HL-60/S4 (cell line): ENCODE measurements around the gene TWIST2.

Experiments used
- in situ Hi-C: fragments of 300-500 bp; cut with MboI; formaldehyde crosslinking; loops from 2 replicates; pipeline ENCODE4 v1.14.3; 2022; ENCODE audit warnings: low sequenced_read_pairs

The TWIST2 gene

DNA sequence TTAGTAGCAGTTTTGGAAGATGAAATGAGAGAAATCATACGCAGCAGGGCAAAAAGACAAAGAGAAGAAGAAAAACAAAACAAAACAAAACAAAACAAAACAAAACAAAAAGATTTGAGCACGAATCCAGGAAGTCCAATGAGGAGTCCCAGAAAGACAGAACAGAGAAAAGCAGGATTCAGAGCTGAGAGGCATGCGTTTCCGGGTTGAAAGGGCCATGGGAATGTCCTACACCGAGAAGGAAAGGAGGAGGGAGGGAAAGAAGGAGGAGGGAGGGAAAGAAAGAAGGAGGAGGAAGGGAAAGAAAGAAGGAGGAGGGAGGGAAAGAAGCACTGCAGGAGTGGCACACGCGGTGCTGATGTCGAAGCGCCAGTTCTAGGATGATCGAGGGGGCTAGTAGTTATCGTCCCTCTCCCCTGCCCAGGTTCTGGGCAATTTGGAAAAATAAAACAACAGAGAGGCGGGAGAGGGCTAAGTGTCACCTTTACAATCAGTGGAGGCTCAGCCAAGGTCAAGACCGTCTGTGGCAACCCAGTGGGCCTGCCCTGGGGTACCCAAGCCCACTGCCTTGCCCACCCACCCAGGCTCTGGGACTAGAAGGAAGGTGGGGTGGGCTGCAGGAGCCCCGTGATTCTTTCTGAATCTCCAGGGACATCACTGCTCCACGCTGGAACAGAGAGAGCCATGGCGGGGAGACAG is 68.4 kb downstream of the TWIST2 start:
- in situ Hi-C loops = no loop called here

DNA sequence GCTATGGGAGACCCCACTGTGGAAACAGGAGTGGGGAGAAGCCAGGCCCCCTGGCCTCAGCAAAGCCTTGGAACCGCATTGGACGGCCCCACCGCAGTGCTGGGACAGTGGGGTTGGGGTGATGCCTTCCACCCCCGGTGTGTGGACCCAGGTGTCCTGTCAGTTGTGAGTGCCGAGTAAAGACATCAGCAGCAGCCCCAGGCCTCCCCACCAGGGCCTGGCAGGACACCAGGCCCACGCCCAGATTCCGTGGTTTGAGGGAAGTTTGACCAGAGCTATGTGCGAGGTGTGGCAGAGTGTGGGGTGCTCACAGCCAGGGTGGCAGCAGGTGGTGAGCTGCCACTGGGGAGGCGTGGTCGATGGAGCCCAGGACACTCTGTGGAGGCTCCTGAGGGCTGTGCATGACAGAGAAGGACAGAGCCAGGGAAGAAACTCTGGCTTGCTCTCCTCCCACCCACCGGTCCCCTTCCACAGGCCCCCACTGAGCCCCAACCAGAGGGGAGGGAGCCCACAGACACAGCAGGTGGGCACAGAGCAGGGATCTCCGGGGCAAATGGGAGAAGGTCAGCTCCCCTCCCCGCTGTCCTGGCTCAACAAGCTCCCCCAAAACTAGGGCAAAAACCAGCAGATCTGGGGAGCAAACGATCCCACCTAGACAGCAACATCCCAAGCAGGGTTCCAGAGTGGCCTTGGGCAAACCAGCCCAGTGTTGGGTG is 69.1 kb downstream of the TWIST2 start:
- in situ Hi-C loops = no loop called here

DNA sequence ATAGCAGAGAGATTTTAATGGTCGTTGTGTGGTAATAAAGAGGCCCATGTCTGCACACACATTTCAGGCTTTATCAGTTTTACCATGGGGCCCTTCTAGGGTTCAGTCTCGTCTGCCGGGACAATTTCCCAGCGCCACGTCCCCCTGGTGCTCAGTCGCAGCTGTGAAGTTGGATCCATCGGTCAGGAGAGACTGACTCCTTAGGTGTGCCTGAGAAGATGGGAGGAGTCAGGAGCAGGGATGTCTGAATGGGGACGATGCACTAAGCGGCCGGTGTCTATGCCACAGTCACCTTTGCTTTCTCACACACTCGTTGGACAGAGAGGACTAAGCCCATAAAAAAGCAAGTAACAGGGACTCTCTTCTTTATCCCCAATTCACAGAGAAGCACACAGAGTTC is 71.4 kb downstream of the TWIST2 start:
- in situ Hi-C loops = no loop called here

DNA sequence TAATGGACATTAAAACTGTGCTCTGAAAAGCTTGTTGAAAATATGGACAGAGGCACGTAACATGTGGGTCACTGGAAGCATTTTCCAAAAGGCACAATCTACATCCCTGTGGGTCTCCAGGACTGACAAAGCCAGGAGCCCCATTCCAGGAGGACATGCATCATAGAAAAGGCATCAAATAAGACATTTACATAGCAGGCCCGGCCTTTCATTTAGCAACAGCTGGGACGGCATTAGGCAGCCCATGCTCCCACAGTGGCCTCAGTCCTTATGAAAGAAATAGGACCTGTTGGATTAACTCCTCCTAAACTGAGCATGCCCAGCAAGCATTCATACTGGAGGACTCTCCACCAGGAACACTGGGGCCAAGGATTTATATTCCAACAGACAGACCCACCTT is 72.2 kb downstream of the TWIST2 start:
- in situ Hi-C loops = no loop called here

DNA sequence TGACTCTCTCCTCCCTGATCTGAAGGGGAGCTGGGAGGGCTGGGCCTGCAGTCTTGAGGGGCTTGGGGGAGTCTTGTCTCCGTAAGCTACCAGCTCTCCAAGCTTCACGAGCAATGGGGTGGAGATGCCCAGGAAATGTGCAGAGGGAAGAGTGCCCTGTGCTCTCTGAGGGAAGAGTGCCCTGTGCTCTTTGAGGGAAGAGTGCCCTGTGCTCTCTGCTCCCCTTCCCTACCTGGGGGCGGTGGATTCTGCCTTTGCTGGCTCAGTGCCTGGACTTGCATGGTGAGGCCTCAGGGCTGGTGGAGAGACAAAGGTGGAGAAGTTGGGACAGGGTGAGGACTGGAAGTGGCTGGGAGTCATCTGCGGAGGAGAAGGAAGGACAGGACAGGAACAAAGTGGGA is 72.7 kb downstream of the TWIST2 start:
- in situ Hi-C loops = no loop called here

DNA sequence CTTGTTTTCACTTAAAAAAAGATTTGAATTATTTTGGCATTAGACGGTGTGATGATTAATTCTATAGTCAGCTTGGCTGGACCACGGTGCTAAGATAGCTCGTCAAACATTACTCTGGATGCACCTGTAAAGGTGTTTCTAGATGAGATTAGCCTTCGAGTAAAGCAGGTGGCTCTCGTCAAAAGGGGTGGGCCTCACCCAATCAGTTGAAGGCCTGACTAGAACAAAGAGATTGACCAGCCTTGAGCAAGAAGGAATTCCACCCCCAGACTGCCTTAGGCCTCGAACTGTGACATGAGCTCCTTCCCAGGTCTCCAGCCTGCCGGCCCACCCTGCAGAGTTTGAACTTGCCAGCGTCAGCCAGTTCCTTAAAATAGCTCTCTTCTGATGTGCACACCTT is 73.4 kb downstream of the TWIST2 start:
- in situ Hi-C loops = no loop called here

DNA sequence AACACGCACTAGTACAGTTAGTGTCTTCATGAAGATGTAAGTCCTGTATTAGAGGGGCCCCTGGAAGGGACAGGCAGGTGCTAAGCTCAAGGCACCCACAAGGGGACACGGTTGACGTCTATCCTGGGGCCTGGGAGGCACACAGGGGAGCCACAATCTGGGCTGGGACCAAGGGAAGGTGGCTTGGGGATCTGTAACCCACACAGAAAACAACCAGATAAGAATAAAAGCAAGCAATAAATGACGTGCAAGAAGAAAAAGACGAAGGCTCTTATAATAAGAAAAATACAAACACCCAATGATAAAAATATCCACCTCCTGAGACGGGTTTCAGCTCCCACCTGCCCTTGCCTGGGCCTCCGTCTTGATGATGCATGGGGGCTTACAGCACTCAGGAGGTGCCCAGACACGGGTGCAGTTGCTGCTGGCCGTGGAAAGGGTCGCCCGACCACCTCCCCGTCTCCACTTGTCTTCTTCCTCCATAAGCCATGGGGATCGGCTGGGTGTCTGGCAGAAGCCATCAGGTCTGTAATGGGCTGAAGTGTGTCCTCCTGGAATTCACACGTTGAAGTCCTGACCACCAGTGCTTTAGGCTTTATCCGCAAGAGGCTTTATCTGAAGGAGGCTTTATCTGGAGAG is 73.9 kb downstream of the TWIST2 start:
- in situ Hi-C loops = no loop called here

DNA sequence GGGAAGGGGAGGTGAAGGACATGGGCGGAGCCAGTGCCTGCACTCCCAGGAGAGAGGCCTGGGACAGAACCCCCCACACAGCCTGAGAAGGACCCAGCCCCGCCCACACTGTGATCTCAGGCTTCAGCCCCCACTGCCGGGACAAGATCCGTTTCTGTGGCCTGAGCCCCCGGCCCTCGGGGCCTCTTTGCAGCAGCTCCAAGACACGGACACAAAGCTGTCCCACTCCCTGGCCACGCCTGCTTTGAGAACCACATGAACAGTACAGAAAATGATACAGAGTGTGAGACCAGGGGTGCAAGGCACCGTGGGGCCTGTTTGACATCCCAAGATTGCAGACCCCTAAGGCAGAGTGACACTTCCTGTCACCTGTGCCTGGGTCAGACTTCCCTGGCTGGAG is 74.5 kb downstream of the TWIST2 start:
- in situ Hi-C loops = no loop called here

DNA sequence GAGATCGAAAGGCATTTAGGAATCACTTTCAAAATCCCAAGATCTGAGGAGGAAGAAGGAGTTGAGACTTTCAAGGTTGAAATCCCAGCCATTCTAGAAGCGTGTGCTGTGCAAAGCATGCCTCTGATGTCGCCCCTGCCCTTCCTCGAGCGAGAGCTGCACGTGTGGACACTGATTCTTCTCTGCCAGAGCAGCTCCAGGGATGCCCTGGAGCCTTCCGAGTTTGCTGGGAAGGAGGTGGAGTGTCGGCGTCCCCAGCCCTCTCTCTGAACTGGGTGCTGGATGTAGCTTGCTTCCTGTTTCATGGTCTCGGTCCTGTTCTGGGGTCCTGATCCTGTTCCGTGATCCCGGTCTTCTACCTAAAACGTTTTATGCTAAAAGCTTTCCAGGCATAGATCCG is 76.1 kb downstream of the TWIST2 start:
- in situ Hi-C loops = no loop called here

DNA sequence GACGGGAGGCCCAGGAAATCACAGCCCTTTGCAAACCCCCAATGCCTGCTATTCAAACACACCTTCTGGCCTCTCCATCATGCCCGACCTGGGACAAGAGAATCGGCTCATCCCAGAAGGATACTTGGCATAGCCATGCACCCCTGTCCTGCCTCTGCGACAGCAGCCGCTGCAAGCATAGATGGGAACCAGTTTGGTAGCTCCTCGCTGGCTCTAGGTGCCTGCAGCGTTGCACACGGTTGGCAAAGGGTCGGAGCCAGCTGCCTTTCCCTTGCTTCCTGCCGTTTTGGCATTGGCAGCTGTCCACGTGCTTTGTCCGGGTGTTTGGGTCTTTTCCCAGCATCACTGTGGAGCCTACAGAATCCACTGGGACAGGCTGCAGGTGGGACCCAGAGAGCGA is 76.9 kb downstream of the TWIST2 start:
- in situ Hi-C loops = no loop called here

DNA sequence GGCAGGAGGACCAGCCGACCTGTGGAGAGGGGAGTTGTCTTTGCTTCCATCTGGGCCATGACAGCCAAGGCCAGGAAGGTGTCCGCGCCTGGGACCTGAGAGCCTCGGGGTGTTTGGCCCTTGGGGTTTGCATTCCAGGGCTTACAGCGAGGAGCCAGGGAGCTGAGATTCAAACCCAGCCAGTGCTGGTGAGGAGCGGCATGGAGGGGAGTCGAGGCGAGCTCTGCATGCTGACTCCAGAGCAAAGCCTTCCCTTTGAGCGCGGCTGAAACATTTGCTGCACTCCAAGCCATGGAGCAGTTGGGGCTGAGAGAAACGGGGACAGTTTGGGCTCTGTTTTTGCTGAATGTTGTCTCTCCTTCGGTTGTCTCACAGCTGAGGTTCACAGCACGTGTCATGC is 77.4 kb downstream of the TWIST2 start:
- in situ Hi-C loops = no loop called here

DNA sequence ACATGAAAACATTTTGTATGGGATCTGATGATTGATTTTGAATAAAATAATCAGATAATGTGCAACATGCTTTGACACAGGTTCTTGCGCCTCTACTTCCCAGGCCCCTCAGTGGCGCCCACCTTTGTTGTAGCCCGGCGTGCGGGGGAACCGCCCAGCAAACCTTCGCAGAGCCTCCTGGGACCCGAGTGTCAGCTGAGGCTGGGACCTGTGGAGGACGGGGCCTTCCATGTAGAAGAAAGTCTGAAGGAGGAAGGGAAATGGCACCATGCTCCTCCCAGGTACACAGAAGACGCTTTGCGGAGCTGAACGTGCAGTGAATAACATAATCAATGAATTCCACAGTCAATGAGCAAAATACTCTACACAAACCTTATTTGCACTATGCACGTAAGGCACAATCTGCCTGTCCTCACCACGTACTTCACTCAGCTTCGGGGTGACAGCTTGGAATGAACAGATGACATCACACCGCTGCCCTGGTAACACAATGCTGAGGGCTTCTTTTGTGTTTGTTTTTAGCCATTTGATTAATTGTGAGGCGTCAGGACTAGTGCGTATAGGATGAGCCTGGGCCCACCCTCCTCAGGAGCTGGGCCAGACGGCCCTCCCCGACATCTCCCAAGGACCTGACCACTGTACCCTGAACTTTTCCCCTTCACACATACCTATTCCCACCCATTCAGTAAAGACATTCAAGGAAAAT is 78.1 kb downstream of the TWIST2 start:
- in situ Hi-C loops = no loop called here

DNA sequence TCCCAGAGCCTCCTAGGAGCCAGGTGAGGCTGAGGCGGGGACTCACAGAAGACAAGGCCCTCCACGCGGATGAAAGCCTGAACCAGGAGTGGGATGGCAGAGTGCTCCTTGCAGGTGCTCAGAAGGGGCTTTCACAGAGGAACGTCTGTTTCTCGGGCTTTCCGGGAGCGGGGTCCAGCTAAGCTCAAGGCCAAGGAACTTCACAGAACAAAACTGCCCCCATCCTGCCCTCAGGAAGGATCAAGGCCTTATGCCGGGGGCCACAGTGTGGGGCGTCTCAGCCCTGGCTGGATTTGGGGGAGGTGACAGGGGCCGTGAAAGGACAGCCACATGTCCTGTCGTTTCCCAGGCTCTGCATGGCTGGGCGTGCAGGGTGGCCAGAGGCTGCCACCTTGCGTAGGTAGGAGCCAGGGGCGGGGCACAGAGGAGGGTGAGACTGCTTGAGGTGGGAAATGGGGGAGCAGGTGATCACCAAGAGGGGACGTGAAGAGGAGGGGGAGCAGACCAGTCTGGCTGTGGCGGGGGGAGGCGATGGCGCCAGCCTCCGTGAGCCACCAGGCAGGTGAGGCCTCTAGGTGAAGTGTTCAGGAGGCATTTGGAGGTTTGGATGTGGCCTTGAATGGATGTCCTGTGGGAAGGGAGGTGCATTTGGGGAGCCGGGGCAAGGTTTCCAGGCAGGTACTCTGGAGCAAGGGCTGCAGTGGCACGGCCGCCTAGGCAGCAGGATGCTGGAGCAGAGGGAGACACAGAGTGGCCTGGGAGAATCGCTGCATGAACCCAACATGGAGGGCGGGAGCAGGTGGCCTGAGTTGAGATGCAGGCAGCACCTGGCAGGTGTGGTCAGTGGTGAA is 79.1 kb downstream of the TWIST2 start:
- in situ Hi-C loops = no loop called here

DNA sequence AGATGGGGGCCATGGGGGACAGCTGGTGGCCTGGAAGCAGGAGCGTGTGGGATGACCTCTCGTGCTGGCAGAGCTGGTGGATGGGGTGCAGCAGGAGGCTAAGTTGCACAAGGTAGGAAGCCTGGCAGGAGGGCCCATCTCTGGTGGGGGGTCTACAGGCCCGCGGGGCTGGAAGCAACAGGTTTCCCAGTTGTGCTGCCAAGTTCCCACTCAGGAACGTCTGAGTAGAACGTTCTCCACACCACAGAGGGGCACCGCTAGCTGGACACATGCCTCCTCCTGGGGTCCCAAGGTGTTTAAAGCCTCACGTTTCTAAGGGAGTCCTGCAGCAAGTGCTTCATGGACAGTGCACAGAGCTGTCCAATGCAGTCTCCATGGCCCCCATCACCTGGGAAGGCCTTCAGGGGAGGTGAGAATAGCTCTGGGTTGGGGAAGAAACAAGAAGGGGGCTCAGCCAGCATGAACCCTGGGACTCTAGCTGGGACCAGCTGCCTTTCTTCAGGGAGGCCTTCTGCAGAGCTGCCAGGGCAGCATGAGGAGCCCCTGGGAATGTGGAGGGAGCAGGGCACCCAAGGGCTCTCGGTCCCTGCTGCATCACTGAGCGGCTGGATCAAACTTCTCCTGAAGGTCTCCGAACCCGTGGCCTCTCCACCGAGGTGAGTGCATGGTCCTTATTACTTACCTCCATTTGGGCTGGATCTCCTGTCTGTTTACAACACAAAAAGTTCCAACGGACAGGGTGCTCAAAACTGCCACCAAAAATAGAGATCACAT is 80.0 kb downstream of the TWIST2 start:
- in situ Hi-C loops = no loop called here

DNA sequence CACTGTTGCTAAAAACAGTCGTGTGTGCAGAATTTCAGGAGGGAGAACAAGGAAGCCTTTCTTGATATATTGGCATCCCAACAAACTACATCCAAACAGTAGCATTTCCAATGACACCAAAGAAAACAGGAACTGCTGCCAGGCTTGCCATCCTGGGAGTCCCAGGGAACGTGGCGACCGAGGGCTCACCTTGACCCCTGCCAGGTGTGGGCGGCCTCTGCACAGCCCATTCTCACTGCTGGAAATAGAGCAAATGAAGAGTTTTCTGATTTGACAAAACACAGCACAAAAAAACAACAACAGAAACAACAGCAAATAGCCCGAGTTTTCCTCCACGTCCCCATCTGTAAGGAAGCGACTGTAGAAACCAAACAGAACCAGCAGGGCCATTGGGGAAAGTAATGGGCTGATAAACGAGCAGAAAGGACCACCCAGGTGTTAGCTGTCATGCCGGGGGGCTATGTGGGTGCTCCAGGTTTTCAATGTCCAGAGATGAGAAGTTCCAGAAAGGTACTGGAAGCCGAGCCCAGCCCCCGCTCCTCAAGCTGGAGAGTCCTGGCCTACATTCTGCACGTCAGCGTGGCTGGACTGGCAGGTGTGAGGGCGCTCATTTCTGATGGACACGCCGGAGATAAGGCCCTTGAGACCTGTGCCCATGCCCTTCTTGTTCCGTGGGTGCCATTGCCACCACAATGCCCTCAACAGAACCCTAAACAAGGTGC is 80.8 kb downstream of the TWIST2 start:
- in situ Hi-C loops = no loop called here

DNA sequence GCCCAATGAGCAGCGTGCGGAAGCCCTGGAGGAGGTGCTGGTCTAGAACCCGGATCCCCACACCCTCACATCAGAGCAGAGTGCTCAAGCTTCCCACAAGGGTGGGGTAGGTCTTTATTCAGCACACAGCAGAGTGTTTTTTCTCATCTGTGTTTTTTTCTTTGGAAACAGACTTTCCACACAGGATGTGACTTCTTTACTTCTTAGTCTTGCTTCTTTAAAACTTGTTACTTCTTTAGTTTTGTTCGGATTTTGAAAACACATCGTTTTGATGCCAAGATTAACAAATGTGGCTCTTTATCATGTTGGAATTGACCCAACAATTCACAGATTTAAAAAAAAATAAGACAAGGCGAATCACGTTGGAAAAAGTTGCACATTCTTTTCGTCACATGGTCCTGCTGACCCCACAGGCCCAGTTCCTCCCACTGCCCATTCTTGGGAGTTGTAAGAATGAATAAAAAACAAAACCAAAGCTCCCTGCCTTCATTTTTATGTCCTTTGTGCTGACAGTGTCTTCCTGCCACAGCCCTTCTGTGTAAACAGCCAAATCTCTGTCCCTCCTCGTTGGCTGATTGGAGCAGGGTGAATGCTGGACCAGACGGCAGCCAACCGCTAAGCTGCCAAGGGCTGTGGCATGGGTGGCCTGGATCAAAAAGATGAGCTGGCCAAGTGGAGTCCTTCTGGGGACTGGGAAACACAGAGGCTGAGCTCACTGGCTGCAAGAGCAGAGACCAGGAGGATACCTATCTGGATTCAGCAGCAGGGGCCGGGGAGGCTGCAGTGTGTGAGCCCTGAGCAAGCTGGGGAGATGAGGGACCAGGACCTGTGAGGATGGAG is 81.6 kb downstream of the TWIST2 start:
- in situ Hi-C loops = no loop called here

DNA sequence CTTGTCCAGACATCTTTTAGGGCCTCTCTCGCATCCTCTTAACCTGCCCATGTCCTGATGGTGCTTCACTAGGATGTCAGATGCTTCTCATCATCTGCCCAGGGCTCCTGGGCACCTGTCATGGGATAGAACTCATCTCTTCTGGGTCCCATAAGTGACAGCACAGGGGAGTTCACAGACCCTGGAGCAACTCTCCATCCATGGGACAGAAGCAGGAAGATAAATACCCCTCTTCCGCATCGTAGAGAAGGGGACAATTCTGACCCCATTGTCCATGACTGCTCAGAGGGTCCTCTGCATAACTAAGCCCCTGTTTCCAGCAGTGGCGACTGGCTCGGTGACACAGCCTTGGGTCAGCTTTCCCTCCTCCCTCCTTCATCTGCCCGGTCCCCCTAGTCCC is 82.3 kb downstream of the TWIST2 start:
- in situ Hi-C loops = no loop called here
